IMR-90 (cell line): ENCODE measurements around the gene SCAMP1.

Experiments
- CEBPB ChIP-seq: IDR thresholded peaks from 2 replicates; pipeline ENCODE4 v1.6.1; 2012; ENCODE audit warnings: low read depth, low read length, improper control_type of control experiment
- FOS ChIP-seq: fragments of 150-350 bp; IDR thresholded peaks from 2 replicates; pipeline ENCODE4 v1.6.1; 2016; ENCODE audit warnings: low read depth, low read length
- MAFK ChIP-seq: IDR thresholded peaks from 2 replicates; pipeline ENCODE4 v1.6.1; 2012; ENCODE audit warnings: low read depth, low read length, improper control_type of control experiment
- MXI1 ChIP-seq: IDR thresholded peaks from 2 replicates; pipeline ENCODE4 v1.6.1; 2012; ENCODE audit warnings: low read depth, mild to moderate bottlenecking, low read length, moderate library complexity, borderline replicate concordance
- POLR2A ChIP-seq: IDR thresholded peaks from 2 replicates; pipeline ENCODE4 v1.6.1; 2012; ENCODE audit warnings: mild to moderate bottlenecking, low read depth, low read length
- TF ChIP-seq, protein P1 (sequence below): conservative IDR thresholded peaks from 2 replicates; pipeline ENCODE4 v1.5.1; 2012; ENCODE audit warnings: mild to moderate bottlenecking, low read depth, low read length, improper control_type of control experiment

- TF ChIP-seq, protein P1, sequence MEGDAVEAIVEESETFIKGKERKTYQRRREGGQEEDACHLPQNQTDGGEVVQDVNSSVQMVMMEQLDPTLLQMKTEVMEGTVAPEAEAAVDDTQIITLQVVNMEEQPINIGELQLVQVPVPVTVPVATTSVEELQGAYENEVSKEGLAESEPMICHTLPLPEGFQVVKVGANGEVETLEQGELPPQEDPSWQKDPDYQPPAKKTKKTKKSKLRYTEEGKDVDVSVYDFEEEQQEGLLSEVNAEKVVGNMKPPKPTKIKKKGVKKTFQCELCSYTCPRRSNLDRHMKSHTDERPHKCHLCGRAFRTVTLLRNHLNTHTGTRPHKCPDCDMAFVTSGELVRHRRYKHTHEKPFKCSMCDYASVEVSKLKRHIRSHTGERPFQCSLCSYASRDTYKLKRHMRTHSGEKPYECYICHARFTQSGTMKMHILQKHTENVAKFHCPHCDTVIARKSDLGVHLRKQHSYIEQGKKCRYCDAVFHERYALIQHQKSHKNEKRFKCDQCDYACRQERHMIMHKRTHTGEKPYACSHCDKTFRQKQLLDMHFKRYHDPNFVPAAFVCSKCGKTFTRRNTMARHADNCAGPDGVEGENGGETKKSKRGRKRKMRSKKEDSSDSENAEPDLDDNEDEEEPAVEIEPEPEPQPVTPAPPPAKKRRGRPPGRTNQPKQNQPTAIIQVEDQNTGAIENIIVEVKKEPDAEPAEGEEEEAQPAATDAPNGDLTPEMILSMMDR, result no peak
- TF ChIP-seq MAFK (no peak), FOS (no peak), POLR2A (no peak), CEBPB (no peak), MXI1 (no peak)
These were observed 15.9 kb downstream of the SCAMP1 start for GRCh38 chr5:78376315-78376714.
